Thymus (tissue), 11 donors: ENCODE results near the gene LTBP2. TPM values are rescaled to one million over a fixed set of nuclear protein-coding genes. Genes with fewer than 3 reads are reported as not detected.

ENCODE experiments used
- DNase-seq, 9 donors: peaks; one replicate each; pipeline ENCODE4 v3.0.0-alpha.2; 2013; ENCODE audit warnings: low spot score in 9 of 9, low read depth in 6 of 9, missing footprints in 1 of 9
- H3K27ac ChIP-seq, 2 donors: one replicate each; pipeline ENCODE4 v1.5.1; 2013; ENCODE audit warnings: control low read depth in 1 of 2, low read depth in 1 of 2, low read length in 1 of 2, mild to moderate bottlenecking in 1 of 2, moderate library complexity in 1 of 2
- H3K27me3 ChIP-seq, 2 donors: one replicate each; pipeline ENCODE4 v1.5.1; 2013; ENCODE audit warnings: low read length in 1 of 2; ENCODE audit not compliant: control insufficient read depth in 2 of 2, insufficient read depth in 1 of 2
- H3K36me3 ChIP-seq, 2 donors: one replicate each; pipeline ENCODE4 v1.5.1; 2013; ENCODE audit warnings: low read length in 1 of 2, mild to moderate bottlenecking in 1 of 2, moderate library complexity in 1 of 2; ENCODE audit not compliant: control insufficient read depth in 2 of 2, insufficient read depth in 2 of 2
- H3K4me1 ChIP-seq, 2 donors: one replicate each; pipeline ENCODE4 v1.5.1; 2013; ENCODE audit warnings: low read length in 2 of 2; ENCODE audit not compliant: control insufficient read depth in 2 of 2, insufficient read depth in 2 of 2
- H3K4me3 ChIP-seq, 2 donors: one replicate each; pipeline ENCODE4 v1.5.1; 2013; ENCODE audit warnings: low read length in 2 of 2, control low read depth in 1 of 2, mild to moderate bottlenecking in 1 of 2
- H3K9me3 ChIP-seq, 2 donors: one replicate each; pipeline ENCODE4 v1.5.1; 2013; ENCODE audit warnings: low read length in 1 of 2, mild to moderate bottlenecking in 1 of 2; ENCODE audit not compliant: control insufficient read depth in 2 of 2, insufficient read depth in 1 of 2
- WGBS: extraction: QIAGEN DNeasy Blood & Tissue Kit; methylation state at CpG from one replicate; pipeline ENCODE4 v1.1.7; 2013; 5-methylcytosine and 5-hydroxymethylcytosine counted together
- polyA plus RNA-seq: library from polyadenylated mRNA; stranded (reverse); fragments of 200-250 nt; gene quantifications from one replicate; pipeline ENCODE4 v1.2.3, GENCODE V29; 2013
- total RNA-seq: library from RNA; stranded (reverse); fragments of 120-200 nt; gene quantifications from one replicate; pipeline ENCODE4 v1.2.4, GENCODE V29; 2013
- donor health status: healthy.

The LTBP2 gene
- total and polyA plus RNA-seq, 2 donors = 2.6 to 2.9 TPM

GRCh38 chr14:74547331-74547927, 64.6 kb downstream of the LTBP2 start:
- Histone ChIP-seq H3K27me3 (no peaks in the 10 kb centered on the region), H3K4me3 (no peak overlapping the region), H3K9me3 (no peaks in the 10 kb centered on the region), H3K27ac (no peak overlapping the region), H3K4me1 (no peaks in the 10 kb centered on the region), H3K36me3 (no peaks in the 10 kb centered on the region)
- WGBS = 94% methylated on average over 5 of the region's 5 CpGs
- no peak for DNase-seq

GRCh38 chr14:74546416-74546815, 65.6 kb downstream of the LTBP2 start:
- Histone ChIP-seq H3K27me3 (no peaks in the 10 kb centered on the region), H3K36me3 (no peaks in the 10 kb centered on the region), H3K27ac (no peak overlapping the region), H3K4me1 (no peaks in the 10 kb centered on the region), H3K9me3 (no peaks in the 10 kb centered on the region), H3K4me3 (no peak overlapping the region)
- 83% methylated on average over 11 of the region's 11 CpGs for WGBS
- no peak for DNase-seq

GRCh38 chr14:74545386-74545785, 66.7 kb downstream of the LTBP2 start:
- WGBS = 92% methylated on average over 4 of the region's 4 CpGs
- Histone ChIP-seq H3K27me3 (no peaks in the 10 kb centered on the region), H3K4me1 (no peaks in the 10 kb centered on the region), H3K9me3 (no peaks in the 10 kb centered on the region), H3K36me3 (no peaks in the 10 kb centered on the region), H3K27ac (no peak overlapping the region), H3K4me3 (no peak overlapping the region)
- no peak for DNase-seq

GRCh38 chr14:74543771-74544438, 68.1 kb downstream of the LTBP2 start:
- Histone ChIP-seq H3K27me3 (no peaks in the 10 kb centered on the region), H3K4me3 (no peak overlapping the region), H3K4me1 (no peaks in the 10 kb centered on the region), H3K36me3 (no peaks in the 10 kb centered on the region), H3K9me3 (no peaks in the 10 kb centered on the region), H3K27ac (no peak overlapping the region)
- 93% methylated on average over 5 of the region's 5 CpGs for WGBS
- DNase-seq = no peak

- Histone ChIP-seq H3K27ac (no peak overlapping the region), H3K4me3 (no peak overlapping the region), H3K4me1 (no peaks in the 10 kb centered on the region), H3K36me3 (no peaks in the 10 kb centered on the region), H3K9me3 (no peaks in the 10 kb centered on the region), H3K27me3 (no peaks in the 10 kb centered on the region)
- WGBS = 94% methylated on average over 10 of the region's 10 CpGs
- no peak for DNase-seq
Measured at GRCh38 chr14:74542056-74542685, 69.9 kb downstream of the LTBP2 start.

- Histone ChIP-seq H3K36me3 (no peaks in the 10 kb centered on the region), H3K27me3 (no peaks in the 10 kb centered on the region), H3K4me3 (no peak overlapping the region), H3K9me3 (no peaks in the 10 kb centered on the region), H3K4me1 (no peaks in the 10 kb centered on the region), H3K27ac (no peak overlapping the region)
- WGBS = 95% methylated on average over 3 of the region's 3 CpGs
- no peak for DNase-seq
Measured at GRCh38 chr14:74541225-74541624, 70.8 kb downstream of the LTBP2 start.

GRCh38 chr14:74539503-74539902, 72.5 kb downstream of the LTBP2 start:
- no peak overlapping the region for H3K27ac ChIP-seq
- H3K4me3 ChIP-seq = no peak overlapping the region
- H3K9me3 ChIP-seq = no peaks in the 10 kb centered on the region
- H3K4me1 ChIP-seq = no peaks in the 10 kb centered on the region
- no peaks in the 10 kb centered on the region for H3K27me3 ChIP-seq
- 82% methylated on average over 4 of the region's 4 CpGs for WGBS
- no peak for DNase-seq
- H3K36me3 ChIP-seq = no peaks in the 10 kb centered on the region

- Histone ChIP-seq H3K36me3 (no peaks in the 10 kb centered on the region), H3K9me3 (no peaks in the 10 kb centered on the region), H3K27me3 (no peaks in the 10 kb centered on the region), H3K27ac (no peak overlapping the region), H3K4me1 (no peaks in the 10 kb centered on the region), H3K4me3 (no peak overlapping the region)
- 96% methylated on average over 11 of the region's 11 CpGs for WGBS
- DNase-seq = no peak
Measured at GRCh38 chr14:74538411-74539391, 73.3 kb downstream of the LTBP2 start.
